Muscle layer of colon (tissue), 2 donors: ENCODE measurements around the gene MED20.
A peak's percentile ranks its signal among the peaks of the same experiment; 100 is the strongest.

Experiments
- H3K27ac ChIP-seq: one replicate; pipeline ENCODE4 v1.7.0; 2013; ENCODE audit warnings: low read depth, mild to moderate bottlenecking, low read length, moderate library complexity
- H3K27me3 ChIP-seq, 2 donors: one replicate each; pipeline ENCODE4 v1.7.0; 2013; ENCODE audit warnings: low read length in 2 of 2, mild to moderate bottlenecking in 2 of 2; ENCODE audit not compliant: insufficient read depth in 2 of 2, control insufficient read depth in 1 of 2
- H3K36me3 ChIP-seq: one replicate; pipeline ENCODE4 v1.7.0; 2013; ENCODE audit warnings: mild to moderate bottlenecking, low read length; ENCODE audit not compliant: insufficient read depth
- H3K4me1 ChIP-seq: one replicate; pipeline ENCODE4 v1.7.0; 2013; ENCODE audit warnings: mild to moderate bottlenecking, low read length; ENCODE audit not compliant: insufficient read depth
- H3K4me3 ChIP-seq, 2 donors: one replicate each; pipeline ENCODE4 v1.7.0; 2013; ENCODE audit warnings: low read length in 2 of 2, low read depth in 1 of 2, mild to moderate bottlenecking in 1 of 2, moderate library complexity in 1 of 2
- H3K9ac ChIP-seq: one replicate; pipeline ENCODE4 v1.7.0; 2013; ENCODE audit warnings: low read length
- H3K9me3 ChIP-seq: one replicate; pipeline ENCODE4 v1.7.0; 2013; ENCODE audit warnings: mild to moderate bottlenecking, low read length
- donor health status: abdominal sarcoma.
- donor health status: Adenocarcinoma of cecum.

The MED20 gene

GRCh38 chr6:41895300-41896233 lies 25.4 kb downstream of the MED20 start, which contains the start of gene USP49:
USP49 (minus strand) TSS chr6:41895375; CDS start chr6:41806983, 88,392 bp downstream.
- peaks cover 14% of the 10 kb centered on the region for H3K4me1 ChIP-seq
- peak within 1 kb of the TSS; percentile 72 for H3K9ac ChIP-seq
- H3K27ac ChIP-seq, result peak within 1 kb of the TSS; percentile 77
- H3K27me3 ChIP-seq, result no peaks in the 10 kb centered on the region
- no peaks in the 10 kb centered on the region for H3K36me3 ChIP-seq
- no peaks in the 10 kb centered on the region for H3K9me3 ChIP-seq
- H3K4me3 ChIP-seq, result peak within 1 kb of the TSS; percentile 53 to 77

GRCh38 chr6:41894366-41895299 lies 26.3 kb downstream of the MED20 start:
- Histone ChIP-seq H3K9me3 (no peaks in the 10 kb centered on the region), H3K4me1 (peaks cover 14% of the 10 kb centered on the region), H3K9ac (peak overlapping the region; percentile 49), H3K36me3 (no peaks in the 10 kb centered on the region), H3K27me3 (no peaks in the 10 kb centered on the region), H3K4me3 (peak overlapping the region; percentile 53 to 77), H3K27ac (peak overlapping the region; percentile 48)

- Histone ChIP-seq H3K27ac (no peak overlapping the region), H3K27me3 (no peaks in the 10 kb centered on the region), H3K9ac (no peak overlapping the region), H3K4me1 (peaks cover 14% of the 10 kb centered on the region), H3K9me3 (no peaks in the 10 kb centered on the region), H3K36me3 (no peaks in the 10 kb centered on the region), H3K4me3 (no peak overlapping the region)
Observed at GRCh38 chr6:41892921-41893564, 27.9 kb downstream of the MED20 start.

DNA sequence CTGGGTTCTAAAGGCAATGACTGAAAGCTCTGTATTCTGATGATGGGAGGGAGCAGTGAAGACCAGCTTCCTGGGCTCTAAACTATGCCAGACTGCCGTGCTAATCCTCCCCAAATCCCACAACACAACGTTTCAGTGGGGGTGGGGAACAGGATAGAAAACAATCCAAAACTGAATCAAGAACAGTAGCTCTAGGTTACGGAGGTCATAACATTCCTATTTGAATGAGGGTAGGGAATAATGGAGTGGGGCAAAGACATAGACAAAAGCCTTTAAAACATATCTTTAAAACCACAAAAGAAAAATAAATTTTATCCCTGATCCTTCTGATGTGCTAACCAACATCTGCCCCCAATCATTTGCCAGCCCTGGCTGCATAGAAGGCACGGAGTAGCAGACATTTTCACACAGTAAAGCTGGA lies 33.6 kb downstream of the MED20 start:
- no peak overlapping the region for H3K9ac ChIP-seq
- H3K27ac ChIP-seq, result no peak overlapping the region
- no peaks in the 10 kb centered on the region for H3K9me3 ChIP-seq
- no peak overlapping the region for H3K4me3 ChIP-seq
- H3K27me3 ChIP-seq, result no peaks in the 10 kb centered on the region
- no peaks in the 10 kb centered on the region for H3K4me1 ChIP-seq
- no peaks in the 10 kb centered on the region for H3K36me3 ChIP-seq

DNA sequence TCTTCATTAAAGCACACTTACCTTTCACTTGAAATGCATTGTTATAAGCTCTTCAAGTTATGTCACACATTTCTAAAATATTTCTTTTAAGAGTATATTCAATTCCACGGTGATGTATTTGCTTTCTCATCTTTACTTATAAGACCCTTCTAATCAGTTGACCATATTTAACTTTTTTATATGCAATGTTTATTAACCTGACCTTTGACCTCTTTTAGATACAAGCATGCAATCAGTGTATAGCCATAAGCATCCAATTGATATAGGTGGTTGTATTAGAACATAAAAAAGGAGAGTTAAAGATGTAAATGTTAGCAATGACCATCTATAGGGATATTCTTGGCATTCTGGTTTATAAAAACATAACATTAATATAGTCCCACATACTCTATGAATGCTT lies 35.0 kb downstream of the MED20 start:
- Histone ChIP-seq H3K4me3 (no peak overlapping the region), H3K4me1 (no peaks in the 10 kb centered on the region), H3K9me3 (no peaks in the 10 kb centered on the region), H3K9ac (no peak overlapping the region), H3K27me3 (no peaks in the 10 kb centered on the region), H3K36me3 (no peaks in the 10 kb centered on the region), H3K27ac (no peak overlapping the region)

GRCh38 chr6:41884957-41885356 lies 36.0 kb downstream of the MED20 start:
- Histone ChIP-seq H3K27ac (no peak overlapping the region), H3K4me1 (no peaks in the 10 kb centered on the region), H3K27me3 (no peaks in the 10 kb centered on the region), H3K36me3 (no peaks in the 10 kb centered on the region), H3K9me3 (no peaks in the 10 kb centered on the region), H3K9ac (no peak overlapping the region), H3K4me3 (no peak overlapping the region)

GRCh38 chr6:41881506-41881905 lies 39.4 kb downstream of the MED20 start:
- Histone ChIP-seq H3K27ac (no peak overlapping the region), H3K4me1 (no peaks in the 10 kb centered on the region), H3K36me3 (no peaks in the 10 kb centered on the region), H3K9ac (no peak overlapping the region), H3K4me3 (no peak overlapping the region), H3K27me3 (no peaks in the 10 kb centered on the region), H3K9me3 (no peaks in the 10 kb centered on the region)

GRCh38 chr6:41878961-41879405 lies 42.0 kb downstream of the MED20 start:
- no peak overlapping the region for H3K9ac ChIP-seq
- H3K27me3 ChIP-seq, result no peaks in the 10 kb centered on the region
- no peak overlapping the region for H3K4me3 ChIP-seq
- H3K9me3 ChIP-seq, result no peaks in the 10 kb centered on the region
- H3K36me3 ChIP-seq, result no peaks in the 10 kb centered on the region
- no peaks in the 10 kb centered on the region for H3K4me1 ChIP-seq
- H3K27ac ChIP-seq, result no peak overlapping the region

DNA sequence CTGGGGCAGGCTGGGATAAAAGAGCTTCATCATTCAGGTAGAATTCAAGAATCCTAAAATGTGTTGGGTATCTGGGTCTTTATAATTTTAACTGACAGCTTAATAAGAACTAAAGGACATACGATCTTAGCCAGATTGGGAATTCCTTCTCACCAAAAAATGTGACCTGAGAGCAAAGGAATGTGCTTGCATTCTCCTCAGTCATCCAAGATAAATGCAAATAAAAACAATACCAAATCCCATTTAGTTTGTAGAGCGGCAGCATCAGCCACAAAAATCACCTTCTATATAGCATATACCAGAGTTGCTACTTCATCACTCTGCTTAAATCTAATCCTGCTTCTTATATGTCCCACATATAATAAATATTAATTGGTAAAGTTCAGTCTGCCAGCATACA lies 42.7 kb downstream of the MED20 start:
- H3K9ac ChIP-seq, result no peak overlapping the region
- no peak overlapping the region for H3K4me3 ChIP-seq
- H3K27me3 ChIP-seq, result no peaks in the 10 kb centered on the region
- H3K27ac ChIP-seq, result no peak overlapping the region
- H3K36me3 ChIP-seq, result no peaks in the 10 kb centered on the region
- H3K4me1 ChIP-seq, result no peaks in the 10 kb centered on the region
- no peaks in the 10 kb centered on the region for H3K9me3 ChIP-seq

- Histone ChIP-seq H3K4me1 (no peaks in the 10 kb centered on the region), H3K4me3 (no peak overlapping the region), H3K27ac (no peak overlapping the region), H3K9ac (no peak overlapping the region), H3K9me3 (no peaks in the 10 kb centered on the region), H3K27me3 (no peaks in the 10 kb centered on the region), H3K36me3 (no peaks in the 10 kb centered on the region)
Observed at GRCh38 chr6:41877051-41877680, 43.8 kb downstream of the MED20 start.
